Stimulated activated CD4-positive, alpha-beta T cell treated with anti-CD3 and anti-CD28 coated beads, Interleukin-4, amount 100 ng/mL, for 24 hours (primary cell): ENCODE results near the gene CCDC194.
A peak's percentile ranks its signal among the peaks of the same experiment; 100 is the strongest.

Source experiments
- DNase-seq: peaks from one replicate; pipeline ENCODE4 v3.0.0-alpha.2; 2020

Gene CCDC194

GRCh38 chr19:17393914-17394313, at the start of gene CCDC194:
Gene CCDC194 (minus strand): TSS chr19:17394196. CDS start chr19:17394158, 38 bp downstream.
- DNase-seq = no peak

- peak; percentile 31 for DNase-seq
Measured at GRCh38 chr19:17441241-17442021, 47.4 kb upstream of the CCDC194 start.

- DNase-seq = no peak
Measured at GRCh38 chr19:17436874-17437267, 42.9 kb upstream of the CCDC194 start.

- no peak for DNase-seq
Measured at GRCh38 chr19:17436094-17436873, 42.3 kb upstream of the CCDC194 start.

GRCh38 chr19:17435218-17435617, 41.2 kb upstream of the CCDC194 start:
- no peak for DNase-seq

- DNase-seq = no peak
Measured at GRCh38 chr19:17431417-17431816, 37.4 kb upstream of the CCDC194 start.

- no peak for DNase-seq
Measured at GRCh38 chr19:17429641-17430113, 35.7 kb upstream of the CCDC194 start.

GRCh38 chr19:17424743-17425365, 30.9 kb upstream of the CCDC194 start:
- peak; percentile 30 for DNase-seq

- no peak for DNase-seq
Measured at GRCh38 chr19:17423429-17424208, 29.6 kb upstream of the CCDC194 start.

GRCh38 chr19:17421942-17422341, 27.9 kb upstream of the CCDC194 start:
- DNase-seq = no peak

GRCh38 chr19:17420475-17420924, 26.5 kb upstream of the CCDC194 start:
- DNase-seq = peak; percentile 17

GRCh38 chr19:17419621-17420474, 25.9 kb upstream of the CCDC194 start, which contains the start of gene MVB12A:
Gene MVB12A (plus strand): TSS chr19:17420047. CDS start chr19:17420136, 89 bp downstream.
- DNase-seq = peak; percentile 96

- DNase-seq = no peak
Measured at GRCh38 chr19:17419154-17419620, 25.2 kb upstream of the CCDC194 start.

- no peak for DNase-seq
Measured at GRCh38 chr19:17418710-17419109, 24.7 kb upstream of the CCDC194 start.

GRCh38 chr19:17415121-17415520, 21.1 kb upstream of the CCDC194 start:
- DNase-seq = no peak

GRCh38 chr19:17414097-17414496, 20.1 kb upstream of the CCDC194 start:
- DNase-seq = no peak

GRCh38 chr19:17411801-17412200, 17.8 kb upstream of the CCDC194 start:
- DNase-seq = no peak

GRCh38 chr19:17409990-17410389, 16.0 kb upstream of the CCDC194 start:
- no peak for DNase-seq

GRCh38 chr19:17406887-17407196, 12.8 kb upstream of the CCDC194 start:
- no peak for DNase-seq

GRCh38 chr19:17406046-17406886, 12.3 kb upstream of the CCDC194 start:
- DNase-seq = no peak
